Vagina (tissue), 2 donors: ENCODE measurements around the gene IL1R2. TPM values are rescaled to one million over a fixed set of nuclear protein-coding genes. Genes with fewer than 3 reads are reported as not detected.
A peak's percentile ranks its signal among the peaks of the same experiment; 100 is the strongest.

Experiments used
- DNase-seq, 2 donors: peaks; one replicate each; pipeline ENCODE4 v3.0.0-alpha.2; 2017; ENCODE audit errors: extremely low spot score in 2 of 2
- H3K27ac ChIP-seq: fragments of 200-600 bp; sonication (generic); one replicate; pipeline ENCODE4 v1.5.1; 2019
- H3K27me3 ChIP-seq: fragments of 200-600 bp; sonication (generic); one replicate; pipeline ENCODE4 v1.5.1; 2019
- H3K36me3 ChIP-seq, 2 donors: fragments of 200-600 bp; sonication (generic); one replicate each; pipeline ENCODE4 v1.5.1; 2017 to 2019
- H3K4me1 ChIP-seq: fragments of 200-600 bp; sonication (generic); one replicate; pipeline ENCODE4 v1.5.1; 2019
- H3K4me3 ChIP-seq, 2 donors: fragments of 200-600 bp; sonication (generic); 1 replicate in 1 of 2; 2 replicates in 1 of 2; pipeline ENCODE4 v1.5.1; 2016 to 2019
- H3K9me3 ChIP-seq: fragments of 200-600 bp; sonication (generic); one replicate; pipeline ENCODE4 v1.5.1; 2019
- POLR2A ChIP-seq, 2 donors: fragments of 450-650 bp; IDR thresholded peaks; one replicate each; pipeline ENCODE4 v1.6.1; 2017; ENCODE audit warnings: antibody characterized with exemption in 2 of 2, mild to moderate bottlenecking in 2 of 2, moderate library complexity in 2 of 2
- POLR2AphosphoS5 ChIP-seq, 2 donors: sonication (generic); formaldehyde crosslinking; IDR thresholded peaks; one replicate each; pipeline ENCODE4 v1.9.0; 2017; ENCODE audit warnings: antibody characterized with exemption in 2 of 2, mild to moderate bottlenecking in 2 of 2, low read depth in 1 of 2; ENCODE audit not compliant: insufficient read depth in 1 of 2
- intact Hi-C: fragments of 100-400 bp; cut with DNase I; formaldehyde crosslinking; loops from one replicate; pipeline ENCODE4 v1.15.1; 2023
- total RNA-seq: library from RNA; depleted of rRNA; stranded (reverse); fragments of >200 nt; gene quantifications from one replicate; pipeline ENCODE4 v1.2.3, GENCODE V29; 2016
- TF ChIP-seq, protein P1 (sequence below), 3 experiments: fragments of 450-650 bp in 2 of 3; fragments of 200-600 bp in 1 of 3; sonication (generic) in 1 of 3; IDR thresholded peaks; one replicate each; pipeline ENCODE4 v1.5.1; 2017 to 2019; ENCODE audit warnings: antibody characterized with exemption in 3 of 3, mild to moderate bottlenecking in 2 of 3, moderate library complexity in 2 of 3

The IL1R2 gene
- total RNA-seq, 1 donor from 2014 or later: 63.3 TPM

DNA sequence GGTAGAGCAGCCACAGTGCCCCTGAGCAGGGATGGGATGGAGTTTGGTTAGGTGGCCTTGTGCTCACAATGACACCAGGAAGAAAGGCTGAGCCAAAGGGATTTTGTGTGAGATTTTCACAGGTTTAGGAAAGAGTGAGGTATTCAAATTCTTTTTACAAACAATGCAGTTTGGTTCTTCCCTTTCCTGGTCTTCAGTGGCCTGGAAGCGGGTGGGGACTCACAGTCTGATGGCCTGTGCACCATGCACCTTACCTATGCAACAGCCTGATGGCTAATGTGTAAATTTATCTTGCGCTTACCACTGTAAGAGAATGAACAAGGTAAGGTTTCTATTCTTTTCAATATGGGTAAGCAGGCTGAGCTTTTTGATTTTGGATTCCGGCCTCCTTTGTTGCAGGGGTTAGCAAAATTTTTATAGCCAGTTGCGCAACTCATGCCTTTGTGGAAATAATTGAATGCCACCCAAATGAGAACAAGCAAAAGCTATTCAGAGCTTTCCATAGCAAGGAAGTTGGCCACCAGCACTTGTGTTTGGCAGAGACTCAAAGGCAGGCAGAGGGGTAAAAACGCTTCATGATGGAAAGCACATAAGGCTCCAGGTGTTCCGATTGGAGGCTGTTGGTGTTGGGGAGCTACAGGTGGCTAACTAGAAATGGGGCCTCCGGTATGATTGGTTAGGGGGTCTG, 23.8 kb upstream of the IL1R2 start:
- H3K27me3 ChIP-seq: no peaks in the 10 kb centered on the region
- no peaks in the 10 kb centered on the region for H3K36me3 ChIP-seq
- DNase-seq: no peak
- H3K4me3 ChIP-seq: no peak overlapping the region
- H3K27ac ChIP-seq: peak overlapping the region; percentile 35
- H3K4me1 ChIP-seq: peaks cover 23% of the 10 kb centered on the region
- intact Hi-C loops: no loop called here
- no peaks in the 10 kb centered on the region for H3K9me3 ChIP-seq
- no peak for TF ChIP-seq POLR2A (IDR thresholded peaks at IDR 0.05)
- TF ChIP-seq, protein P1, sequence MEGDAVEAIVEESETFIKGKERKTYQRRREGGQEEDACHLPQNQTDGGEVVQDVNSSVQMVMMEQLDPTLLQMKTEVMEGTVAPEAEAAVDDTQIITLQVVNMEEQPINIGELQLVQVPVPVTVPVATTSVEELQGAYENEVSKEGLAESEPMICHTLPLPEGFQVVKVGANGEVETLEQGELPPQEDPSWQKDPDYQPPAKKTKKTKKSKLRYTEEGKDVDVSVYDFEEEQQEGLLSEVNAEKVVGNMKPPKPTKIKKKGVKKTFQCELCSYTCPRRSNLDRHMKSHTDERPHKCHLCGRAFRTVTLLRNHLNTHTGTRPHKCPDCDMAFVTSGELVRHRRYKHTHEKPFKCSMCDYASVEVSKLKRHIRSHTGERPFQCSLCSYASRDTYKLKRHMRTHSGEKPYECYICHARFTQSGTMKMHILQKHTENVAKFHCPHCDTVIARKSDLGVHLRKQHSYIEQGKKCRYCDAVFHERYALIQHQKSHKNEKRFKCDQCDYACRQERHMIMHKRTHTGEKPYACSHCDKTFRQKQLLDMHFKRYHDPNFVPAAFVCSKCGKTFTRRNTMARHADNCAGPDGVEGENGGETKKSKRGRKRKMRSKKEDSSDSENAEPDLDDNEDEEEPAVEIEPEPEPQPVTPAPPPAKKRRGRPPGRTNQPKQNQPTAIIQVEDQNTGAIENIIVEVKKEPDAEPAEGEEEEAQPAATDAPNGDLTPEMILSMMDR (IDR thresholded peaks at IDR 0.05): no peak
- peak in 1 of 2 donors; percentile 76 for TF ChIP-seq POLR2AphosphoS5 (IDR thresholded peaks at IDR 0.05; ENCODE audit: insufficient read depth in 1 of 2, low read depth in 1 of 2)

DNA sequence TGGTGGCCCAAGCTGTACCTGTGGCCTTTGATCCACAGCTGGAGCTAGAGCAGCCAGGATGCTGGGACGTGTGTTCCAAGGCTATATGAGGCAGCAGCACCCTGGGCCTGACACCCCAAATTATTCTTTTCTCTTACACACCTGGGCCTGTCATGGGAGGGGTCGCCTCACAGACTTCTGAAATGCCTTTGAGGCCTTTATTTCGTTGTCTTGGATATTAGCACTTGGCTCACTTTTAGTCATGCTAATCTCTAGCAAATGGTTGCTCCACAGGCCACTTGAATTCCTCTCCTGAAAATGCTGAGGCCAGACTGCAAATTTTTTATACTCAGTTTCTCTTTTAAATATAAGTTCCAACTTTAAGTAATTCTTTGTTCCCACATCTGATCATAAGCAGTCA, 22.0 kb upstream of the IL1R2 start:
- no peak for DNase-seq
- H3K27ac ChIP-seq: no peak overlapping the region
- no peaks in the 10 kb centered on the region for H3K27me3 ChIP-seq
- intact Hi-C loops: no loop called here
- H3K9me3 ChIP-seq: no peaks in the 10 kb centered on the region
- peaks cover 18% of the 10 kb centered on the region for H3K4me1 ChIP-seq
- H3K36me3 ChIP-seq: no peaks in the 10 kb centered on the region
- H3K4me3 ChIP-seq: no peak overlapping the region
- no peak for TF ChIP-seq POLR2A (IDR thresholded peaks at IDR 0.05)
- no peak for TF ChIP-seq POLR2AphosphoS5 (IDR thresholded peaks at IDR 0.05; ENCODE audit: insufficient read depth in 1 of 2, low read depth in 1 of 2)
- TF ChIP-seq, protein P1 (IDR thresholded peaks at IDR 0.05): no peak

DNA sequence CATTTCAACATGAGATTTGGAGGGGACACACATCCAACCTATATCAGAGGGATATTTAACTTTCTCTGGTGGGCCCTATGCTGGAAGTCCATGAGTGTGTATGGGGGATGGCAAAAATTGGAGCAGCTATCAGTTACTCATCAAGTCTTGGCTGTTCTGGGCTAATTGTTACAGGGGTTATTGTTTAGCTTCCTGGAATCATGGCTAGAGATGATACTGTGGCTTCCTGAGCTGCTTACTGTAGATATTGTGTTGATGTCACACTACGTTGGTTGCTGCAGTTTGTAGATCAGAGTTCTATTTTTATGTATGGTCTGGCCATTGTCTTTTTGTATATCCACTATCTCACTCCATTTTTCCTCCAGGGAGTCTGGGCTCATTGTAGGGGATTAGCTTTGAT, 20.9 kb upstream of the IL1R2 start:
- no peak for DNase-seq
- H3K9me3 ChIP-seq: no peaks in the 10 kb centered on the region
- no peaks in the 10 kb centered on the region for H3K27me3 ChIP-seq
- H3K4me3 ChIP-seq: no peak overlapping the region
- H3K4me1 ChIP-seq: peaks cover 18% of the 10 kb centered on the region
- no peak overlapping the region for H3K27ac ChIP-seq
- TF ChIP-seq, protein P1 (IDR thresholded peaks at IDR 0.05): no peak
- TF ChIP-seq POLR2A (IDR thresholded peaks at IDR 0.05): no peak
- no peak for TF ChIP-seq POLR2AphosphoS5 (IDR thresholded peaks at IDR 0.05; ENCODE audit: insufficient read depth in 1 of 2, low read depth in 1 of 2)
- intact Hi-C loops: no loop called here
- no peaks in the 10 kb centered on the region for H3K36me3 ChIP-seq

DNA sequence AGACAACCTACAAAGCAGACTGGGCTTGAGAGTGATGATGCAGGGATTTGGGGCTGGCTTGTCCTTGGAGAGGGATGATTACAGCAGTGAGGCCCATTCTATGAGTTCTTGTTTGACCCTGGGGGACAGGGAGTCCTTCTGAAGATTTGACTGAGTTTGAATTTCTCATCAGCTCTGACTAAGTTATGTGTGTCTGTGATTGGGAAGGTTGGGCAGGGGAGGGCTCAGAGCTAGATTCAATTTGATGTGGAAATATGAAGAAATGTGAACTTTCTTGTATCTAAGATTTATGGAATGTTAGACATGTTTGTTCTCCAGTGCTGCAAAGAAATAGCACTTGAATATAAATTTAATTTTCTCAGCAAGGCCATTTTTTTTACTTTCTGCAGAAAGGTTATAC, 19.9 kb upstream of the IL1R2 start:
- peaks cover 18% of the 10 kb centered on the region for H3K4me1 ChIP-seq
- intact Hi-C loops: no loop called here
- H3K36me3 ChIP-seq: no peaks in the 10 kb centered on the region
- TF ChIP-seq, protein P1 (IDR thresholded peaks at IDR 0.05): no peak
- no peak for TF ChIP-seq POLR2A (IDR thresholded peaks at IDR 0.05)
- no peak for TF ChIP-seq POLR2AphosphoS5 (IDR thresholded peaks at IDR 0.05; ENCODE audit: insufficient read depth in 1 of 2, low read depth in 1 of 2)
- H3K9me3 ChIP-seq: no peaks in the 10 kb centered on the region
- H3K4me3 ChIP-seq: no peak overlapping the region
- no peak for DNase-seq
- H3K27me3 ChIP-seq: no peaks in the 10 kb centered on the region
- H3K27ac ChIP-seq: no peak overlapping the region

DNA sequence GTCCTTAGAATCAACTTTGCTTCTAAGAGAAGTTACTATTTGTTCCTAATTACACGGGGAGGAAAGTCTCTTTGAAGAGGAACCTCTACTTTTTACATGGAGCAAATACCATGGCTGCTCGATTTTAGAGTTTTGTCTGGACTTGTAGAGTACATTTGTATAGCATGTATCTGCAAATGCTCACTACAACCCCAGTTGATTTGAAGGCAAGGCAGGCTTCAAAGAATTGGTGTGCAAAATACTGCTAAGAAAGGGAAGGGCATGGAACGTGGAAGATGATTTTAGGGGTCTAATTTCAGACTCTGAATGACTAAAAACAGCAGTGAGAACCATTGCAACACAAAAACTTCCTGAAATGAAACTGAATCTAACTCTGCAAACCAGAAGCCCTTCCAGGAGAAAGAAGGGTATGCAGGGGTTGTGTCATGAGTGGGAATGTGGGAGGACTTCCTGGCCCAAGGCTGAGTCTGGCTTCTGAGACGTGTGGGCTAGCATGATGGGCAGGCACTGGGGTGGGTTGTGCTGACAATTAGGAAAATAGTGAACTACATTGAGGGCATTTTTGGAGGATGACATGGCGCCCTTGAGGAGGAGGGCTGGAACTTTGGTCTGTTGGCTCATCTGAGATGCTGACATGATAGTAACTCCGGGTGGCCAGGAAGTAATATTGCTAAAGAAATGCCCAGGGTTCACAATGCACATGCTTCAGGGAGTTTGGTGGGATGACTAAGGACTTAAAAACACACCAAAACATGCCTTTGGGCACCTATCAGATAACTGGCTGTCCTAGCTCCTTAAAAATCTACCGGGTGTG, 18.9 kb upstream of the IL1R2 start:
- Histone ChIP-seq H3K27ac (peak overlapping the region; percentile 66), H3K9me3 (no peaks in the 10 kb centered on the region), H3K4me1 (peaks cover 9% of the 10 kb centered on the region), H3K4me3 (no peak overlapping the region), H3K27me3 (no peaks in the 10 kb centered on the region), H3K36me3 (no peaks in the 10 kb centered on the region)
- TF ChIP-seq POLR2AphosphoS5 (IDR thresholded peaks at IDR 0.05; ENCODE audit: insufficient read depth in 1 of 2, low read depth in 1 of 2) (no peak), POLR2A (IDR thresholded peaks at IDR 0.05) (no peak)
- TF ChIP-seq, protein P1 (IDR thresholded peaks at IDR 0.05): no peak
- intact Hi-C loops: no loop called here
- peak in 1 of 2 donors; percentile 78 for DNase-seq
